Measurements from ENCODE around the gene GPR65. TPM values are rescaled to one million over a fixed set of nuclear protein-coding genes. Genes with fewer than 3 reads are reported as not detected.

GPR65 gene, protein sequence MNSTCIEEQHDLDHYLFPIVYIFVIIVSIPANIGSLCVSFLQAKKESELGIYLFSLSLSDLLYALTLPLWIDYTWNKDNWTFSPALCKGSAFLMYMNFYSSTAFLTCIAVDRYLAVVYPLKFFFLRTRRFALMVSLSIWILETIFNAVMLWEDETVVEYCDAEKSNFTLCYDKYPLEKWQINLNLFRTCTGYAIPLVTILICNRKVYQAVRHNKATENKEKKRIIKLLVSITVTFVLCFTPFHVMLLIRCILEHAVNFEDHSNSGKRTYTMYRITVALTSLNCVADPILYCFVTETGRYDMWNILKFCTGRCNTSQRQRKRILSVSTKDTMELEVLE
- total RNA-seq, result 1 to 10 TPM; 1.0 to 1.1 TPM
- long read RNA-seq, result 0 reads

DNA sequence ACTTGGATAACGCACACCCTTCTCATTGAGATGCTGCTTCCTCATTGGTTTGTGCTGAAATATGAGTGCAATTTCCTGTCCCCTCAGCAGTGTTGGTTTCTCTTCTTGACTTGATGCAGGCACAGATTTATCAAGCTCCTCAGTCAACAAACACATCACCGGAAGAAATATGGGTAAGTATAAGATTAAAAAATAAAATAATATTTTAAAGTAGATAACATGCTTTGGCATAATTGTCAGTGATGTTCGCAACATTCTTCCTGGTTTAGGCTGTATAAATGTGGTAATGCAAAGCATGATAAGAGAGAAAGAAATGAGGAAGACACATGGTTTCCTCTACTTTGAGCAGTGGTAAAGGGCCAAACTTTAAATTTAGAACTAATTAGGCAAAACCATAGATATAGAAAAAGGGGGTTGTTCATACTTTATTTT lies at the start of gene GPR65:
GPR65 (plus strand) TSS at position 86 of the 432 bp plus-strand sequence. CDS start 5,713 bp downstream, outside the sequence.
- intact Hi-C loops (cut with DNase I), result no loop called here
- ATAC-seq (peak; percentile 53 to 59), DNase-seq (no peak)

DNA sequence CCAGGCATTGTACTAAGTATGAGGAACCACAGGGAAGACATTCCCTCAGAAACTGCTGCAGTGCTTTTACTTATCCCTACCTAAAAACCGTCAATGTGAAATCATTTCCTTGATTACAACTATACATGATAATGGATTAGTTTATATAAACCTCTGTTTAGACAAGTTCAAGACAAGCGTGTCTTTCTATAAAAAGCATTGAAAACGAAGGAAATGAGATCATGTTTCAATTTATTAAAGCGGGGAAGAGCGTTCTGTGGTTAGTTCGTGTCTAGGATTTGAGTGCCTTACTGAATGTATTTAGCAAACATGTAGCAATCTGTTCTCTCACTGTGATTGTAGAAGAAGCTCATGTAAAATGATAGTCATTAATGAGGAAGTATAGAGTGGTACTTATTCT lies 49.4 kb upstream of the GPR65 start:
- intact Hi-C loops (cut with DNase I), result no loop called here
- ATAC-seq (no peak), DNase-seq (no peak)

DNA sequence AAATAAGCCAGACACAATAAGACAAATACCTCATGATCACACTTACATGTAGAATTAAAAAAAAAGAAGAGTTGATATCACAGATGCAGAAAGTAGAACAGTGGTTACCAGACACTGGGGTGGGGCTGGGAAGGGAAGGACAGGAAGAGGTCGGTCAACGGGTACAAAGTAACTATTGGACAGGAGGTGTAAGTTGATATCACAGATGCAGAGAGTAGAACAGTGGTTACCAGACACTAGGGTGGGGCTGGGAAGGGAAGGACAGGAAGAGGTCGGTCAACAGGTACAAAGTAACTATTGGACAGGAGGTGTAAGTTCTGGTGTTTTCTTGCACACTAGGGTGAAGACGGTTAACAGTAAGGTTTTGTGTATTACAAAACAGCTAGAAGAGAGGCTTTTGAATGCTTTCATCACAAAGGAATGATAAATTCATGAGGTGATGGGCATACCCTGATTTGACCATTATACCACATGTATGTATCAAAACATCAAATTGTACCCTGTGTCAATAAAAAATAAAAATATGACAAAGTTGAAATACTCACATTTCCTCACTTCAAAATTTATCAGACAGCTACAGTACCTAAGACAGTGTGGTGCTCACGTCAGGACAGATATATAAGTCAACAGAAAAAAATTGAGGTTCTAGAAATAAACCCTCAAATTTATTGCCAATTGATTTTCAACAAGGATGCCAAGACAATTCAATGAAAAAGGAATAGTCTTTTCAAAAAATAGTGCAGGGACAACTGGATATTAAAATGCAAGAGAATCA lies 44.7 kb upstream of the GPR65 start:
- DNase-seq (no peak), ATAC-seq (peak in 1 of 2 donors; percentile 19)
- intact Hi-C loops (cut with DNase I), result no loop called here

DNA sequence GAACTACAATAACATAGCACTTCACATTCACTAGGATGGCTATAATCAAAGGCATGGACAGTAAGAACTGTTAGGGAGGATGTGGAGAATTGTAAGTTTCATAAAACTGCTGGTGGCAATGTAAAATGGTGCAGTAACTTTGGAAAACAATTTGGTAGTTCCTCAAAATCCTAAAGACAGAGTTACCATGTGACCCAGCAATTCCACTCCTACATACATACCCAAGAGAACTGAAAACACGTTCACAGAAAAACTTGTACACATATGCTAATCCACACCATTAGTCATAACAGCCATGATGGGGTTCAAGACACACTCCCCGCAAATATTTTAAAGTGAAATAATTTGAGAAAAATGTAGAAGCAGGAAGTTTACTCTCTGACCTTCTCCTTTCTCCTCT lies 43.7 kb upstream of the GPR65 start:
- DNase-seq, result no peak
- intact Hi-C loops (cut with DNase I), result no loop called here
- no peak for ATAC-seq

DNA sequence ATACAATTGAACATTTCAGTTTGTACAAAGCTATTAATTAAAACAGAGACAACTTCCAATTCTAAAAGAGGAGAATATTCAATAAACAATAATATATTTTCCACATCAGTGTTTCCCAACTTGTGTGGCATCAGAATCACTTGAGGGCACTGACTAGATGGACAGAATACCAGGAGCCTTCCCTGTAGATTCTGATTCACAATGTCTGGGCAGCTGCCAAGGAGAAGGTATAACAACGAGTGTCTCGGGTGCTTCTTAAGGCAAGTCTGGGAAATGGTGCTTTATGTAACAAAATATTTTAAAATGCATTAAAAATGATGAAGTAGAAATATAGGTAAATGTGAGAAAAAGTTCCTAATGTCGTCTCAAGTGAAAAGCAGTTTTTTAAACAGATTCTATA lies 38.1 kb upstream of the GPR65 start:
- intact Hi-C loops (cut with DNase I), result no loop called here
- ATAC-seq (no peak), DNase-seq (no peak)

DNA sequence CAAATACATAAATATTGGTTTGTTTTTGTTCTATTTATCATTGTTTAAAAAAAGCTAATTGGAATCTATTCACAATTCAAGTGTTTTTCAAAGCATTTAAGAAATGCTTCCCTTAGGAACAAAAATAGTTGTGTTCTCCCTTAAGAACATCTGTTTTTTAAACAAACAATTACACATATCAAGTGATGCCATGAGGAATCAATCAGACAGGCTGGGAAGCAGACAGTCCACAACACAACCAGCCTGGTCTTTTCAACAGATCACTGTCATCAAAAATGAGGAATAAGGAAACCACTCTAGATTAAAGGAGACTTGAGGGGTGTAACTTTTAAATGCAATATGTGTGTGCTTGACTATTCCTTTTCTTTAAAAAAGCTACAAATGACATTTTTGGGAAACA lies 37.4 kb upstream of the GPR65 start:
- ATAC-seq (no peak), DNase-seq (no peak)
- intact Hi-C loops (cut with DNase I), result no loop called here

DNA sequence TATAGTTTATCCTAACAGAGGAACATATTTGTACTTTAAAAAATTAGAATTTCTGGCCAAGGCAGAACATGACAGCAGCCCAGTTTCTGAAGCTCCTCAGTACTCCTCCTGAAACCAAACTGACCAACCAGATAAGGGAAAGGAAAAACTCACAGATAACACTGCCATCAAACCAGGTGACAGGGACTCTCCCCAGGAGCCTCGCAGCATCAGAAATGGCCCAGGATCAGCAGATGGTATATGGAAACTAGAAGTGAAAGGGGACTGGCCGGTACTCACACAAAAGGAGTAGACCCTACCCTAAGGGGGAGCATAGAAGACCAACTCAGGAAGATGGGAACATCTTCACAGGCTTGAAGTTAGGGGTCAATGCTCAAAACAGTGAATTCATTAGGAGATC lies 33.9 kb upstream of the GPR65 start:
- intact Hi-C loops (cut with DNase I), result no loop called here

DNA sequence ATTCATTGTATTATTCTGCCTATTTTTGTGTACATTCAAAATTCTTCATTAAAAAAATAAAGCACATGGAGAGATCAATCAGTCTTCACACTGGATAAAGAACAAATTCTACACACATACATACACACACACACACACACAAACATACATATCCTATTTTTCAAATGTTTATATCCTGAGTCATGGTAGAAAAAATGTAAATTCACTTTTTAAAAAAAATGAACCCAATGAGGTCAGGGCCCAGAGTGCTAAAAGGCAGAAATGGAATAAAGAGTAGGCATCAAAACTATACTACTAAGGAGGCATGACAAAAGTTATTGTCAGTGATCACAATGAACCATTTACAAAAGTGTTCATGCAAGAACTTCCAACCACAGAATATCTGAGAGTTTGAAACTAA lies 29.3 kb upstream of the GPR65 start:
- ATAC-seq (no peak), DNase-seq (no peak)
- intact Hi-C loops (cut with DNase I), result no loop called here

More for the DNA sequence above, 33.9 kb upstream of the GPR65 start:
- DNase-seq, result no peak
- ATAC-seq, result no peak

DNA sequence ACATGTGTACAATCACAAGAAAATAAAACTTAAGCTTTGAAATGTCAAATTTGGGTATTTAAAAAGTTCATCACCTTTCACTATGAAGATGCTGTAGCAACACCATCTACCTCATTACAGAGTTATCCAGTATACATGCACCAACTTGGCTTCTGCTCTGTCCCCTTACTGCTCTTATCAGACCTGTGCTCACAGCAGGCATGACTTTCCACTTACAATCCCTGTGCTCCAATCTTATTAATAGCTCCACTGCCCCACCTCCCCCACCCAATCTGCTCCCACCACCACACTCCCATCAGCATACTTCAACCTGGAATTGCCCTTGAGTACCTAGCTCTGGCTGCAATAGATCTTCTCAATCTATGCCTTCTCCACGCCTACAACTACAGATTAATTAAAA lies 25.2 kb upstream of the GPR65 start:
- ATAC-seq (peak in 1 of 2 donors; percentile 58), DNase-seq (no peak)
- intact Hi-C loops (cut with DNase I), result no loop called here

DNA sequence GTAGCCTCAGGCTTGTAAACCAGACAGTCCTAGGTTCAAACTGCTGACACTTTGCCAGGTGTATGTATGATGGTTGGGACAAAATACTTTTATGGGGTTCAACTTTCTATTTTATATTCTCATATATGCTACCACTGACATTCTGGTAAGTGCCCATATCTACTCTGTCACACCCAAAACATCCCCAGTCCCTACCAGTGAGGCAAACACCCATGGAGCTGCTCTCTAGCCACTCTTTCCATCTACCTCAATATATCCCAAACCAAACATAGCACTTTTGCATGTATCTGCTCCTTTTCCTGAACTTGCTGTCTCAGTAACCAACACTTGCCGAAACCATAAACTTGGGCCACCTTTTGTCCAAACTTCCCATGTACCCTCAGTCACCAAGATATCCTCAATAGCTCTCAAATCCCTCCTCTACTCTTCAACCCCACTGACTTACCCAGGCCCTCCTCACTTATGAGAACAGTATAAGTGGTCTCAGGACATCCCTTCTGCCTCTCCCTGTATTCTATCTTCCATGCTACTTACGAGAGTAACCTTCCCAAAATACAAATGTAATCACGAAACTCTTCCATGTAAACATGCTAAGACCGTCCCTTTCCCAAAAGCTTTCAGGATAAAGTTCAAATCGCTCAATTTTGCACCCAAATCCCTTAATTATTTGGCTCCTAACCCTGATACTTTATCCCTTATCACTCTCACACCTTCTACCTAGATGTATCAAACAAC lies 15.5 kb upstream of the GPR65 start:
- intact Hi-C loops (cut with DNase I), result no loop called here
- no peak for DNase-seq
- no peak for ATAC-seq

DNA sequence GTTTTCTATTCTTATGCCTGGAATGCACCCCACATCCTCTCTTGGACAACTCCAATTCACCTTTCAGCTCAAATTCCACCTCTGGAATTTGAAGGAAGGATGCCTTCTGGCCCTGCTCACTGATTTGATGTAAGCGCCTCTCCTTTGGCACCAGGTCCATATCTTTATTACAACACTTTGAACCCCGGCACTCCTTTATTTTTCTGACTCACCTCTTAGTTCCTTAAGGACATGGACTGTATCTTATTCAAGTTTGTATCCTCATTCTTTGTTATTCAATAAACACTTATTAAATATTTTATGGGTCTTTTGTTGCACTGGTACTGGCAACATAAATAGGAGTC lies 15.0 kb upstream of the GPR65 start:
- DNase-seq (no peak), ATAC-seq (no peak)
- intact Hi-C loops (cut with DNase I), result no loop called here

DNA sequence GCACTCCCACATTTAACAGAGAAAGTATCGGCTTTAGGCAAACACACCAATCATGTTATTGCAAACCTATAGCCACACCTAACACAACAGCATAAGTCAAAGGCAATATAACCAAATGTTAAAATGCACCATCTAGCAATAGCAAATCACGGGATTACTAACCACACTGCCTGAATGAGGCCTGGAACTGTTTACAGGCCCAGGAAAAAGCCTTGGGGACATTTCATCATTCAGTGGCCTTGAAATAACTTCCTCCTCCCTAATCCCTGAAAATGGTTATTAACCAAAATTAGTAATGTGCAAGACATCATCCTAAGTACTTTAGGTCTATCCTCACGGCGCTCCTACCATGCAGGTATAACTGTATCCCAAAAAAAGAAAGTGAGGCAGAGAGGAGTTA lies 14.3 kb upstream of the GPR65 start:
- intact Hi-C loops (cut with DNase I), result no loop called here
- ATAC-seq (no peak), DNase-seq (no peak)

DNA sequence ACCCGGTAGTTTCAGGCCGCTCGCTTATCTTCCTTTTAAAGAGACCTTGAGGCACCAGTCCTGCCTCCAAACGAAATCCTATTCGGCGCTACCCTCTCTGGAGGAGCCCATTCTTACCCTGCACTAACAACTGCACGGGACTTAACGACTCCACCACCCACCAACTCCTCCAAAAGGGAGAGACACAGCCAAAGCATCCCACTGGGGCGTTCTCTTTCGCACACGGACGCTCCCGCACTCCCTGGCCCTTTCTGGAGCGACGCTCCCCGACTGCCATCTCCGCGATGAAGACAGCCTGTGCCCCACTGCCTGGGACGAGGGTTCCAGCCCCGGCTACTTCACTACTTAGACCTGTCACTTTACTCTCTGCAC lies 12.6 kb upstream of the GPR65 start:
- intact Hi-C loops (cut with DNase I), result no loop called here
- DNase-seq (peak; percentile 20), ATAC-seq (peak; percentile 39 to 54)

DNA sequence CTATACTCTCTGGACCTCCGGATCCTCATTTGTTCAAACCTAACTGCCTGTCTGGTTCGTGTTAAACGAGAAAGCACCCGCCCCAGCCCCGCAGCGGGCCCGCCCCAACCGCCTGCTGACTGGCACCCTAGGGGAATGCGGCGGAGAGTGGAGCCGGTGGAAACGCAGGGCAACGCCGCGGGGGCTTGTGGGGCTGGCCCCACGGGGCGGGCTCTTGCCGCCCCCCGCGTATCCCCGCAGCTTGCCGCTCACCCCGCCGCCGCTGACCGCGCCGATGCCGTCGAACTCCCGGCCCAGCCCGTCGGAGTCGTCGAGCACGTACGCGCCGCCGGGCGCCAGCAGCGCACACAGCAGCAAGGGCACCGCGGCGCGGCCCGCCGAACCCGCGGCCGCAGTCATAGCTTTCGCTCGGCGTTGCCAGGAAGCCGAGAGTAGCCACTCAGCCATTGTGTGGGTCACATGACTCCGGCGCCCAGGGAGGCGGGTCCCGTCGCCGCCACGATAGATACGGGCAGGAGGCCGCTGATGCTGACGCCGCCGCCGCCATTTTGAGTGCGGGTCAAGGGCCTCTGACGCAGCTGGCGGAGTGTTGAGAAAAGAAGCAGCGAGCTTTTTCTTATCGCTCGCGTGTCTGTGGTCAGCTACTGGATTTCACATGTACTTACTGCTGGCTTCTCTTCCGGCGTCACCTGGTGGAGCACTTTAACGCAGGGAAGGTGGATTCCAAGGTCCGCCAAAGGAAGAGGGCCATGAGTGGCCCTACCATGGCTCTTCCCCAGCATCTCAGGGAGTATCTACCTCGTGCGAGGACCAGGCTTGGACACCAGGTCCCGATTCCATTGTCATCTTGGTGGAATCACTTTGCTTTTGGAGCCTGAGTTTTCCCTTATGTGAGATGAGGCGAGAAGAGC lies 12.0 kb upstream of the GPR65 start, which contains the start of gene GALC:
GALC (minus strand) TSS at position 465 of the 911 bp plus-strand sequence; CDS start at position 447, 18 bp downstream.
- ATAC-seq, result peak; percentile 96 to 97
- DNase-seq, result peak; percentile 98
- intact Hi-C loops (cut with DNase I), result no loop called here

DNA sequence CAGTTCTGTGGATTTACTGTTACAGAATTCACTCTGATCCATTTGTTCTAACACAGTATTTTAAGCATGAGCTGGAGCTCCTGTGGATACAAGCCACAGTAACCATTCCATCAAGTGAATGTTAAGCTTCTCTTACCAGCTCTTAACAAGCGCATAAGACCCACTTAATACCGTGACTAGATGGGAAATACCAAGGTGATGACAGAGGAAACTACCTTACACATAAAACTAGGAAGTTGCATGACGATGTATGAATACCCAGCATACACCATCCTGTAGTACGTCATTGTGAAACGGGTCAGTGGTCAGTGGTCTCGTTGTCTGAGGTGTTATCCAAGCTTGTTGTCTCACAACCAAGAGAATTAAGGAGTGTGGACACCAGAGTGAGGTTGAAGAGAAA lies 10.0 kb upstream of the GPR65 start:
- ATAC-seq, result no peak
- intact Hi-C loops (cut with DNase I), result no loop called here
- DNase-seq, result no peak

DNA sequence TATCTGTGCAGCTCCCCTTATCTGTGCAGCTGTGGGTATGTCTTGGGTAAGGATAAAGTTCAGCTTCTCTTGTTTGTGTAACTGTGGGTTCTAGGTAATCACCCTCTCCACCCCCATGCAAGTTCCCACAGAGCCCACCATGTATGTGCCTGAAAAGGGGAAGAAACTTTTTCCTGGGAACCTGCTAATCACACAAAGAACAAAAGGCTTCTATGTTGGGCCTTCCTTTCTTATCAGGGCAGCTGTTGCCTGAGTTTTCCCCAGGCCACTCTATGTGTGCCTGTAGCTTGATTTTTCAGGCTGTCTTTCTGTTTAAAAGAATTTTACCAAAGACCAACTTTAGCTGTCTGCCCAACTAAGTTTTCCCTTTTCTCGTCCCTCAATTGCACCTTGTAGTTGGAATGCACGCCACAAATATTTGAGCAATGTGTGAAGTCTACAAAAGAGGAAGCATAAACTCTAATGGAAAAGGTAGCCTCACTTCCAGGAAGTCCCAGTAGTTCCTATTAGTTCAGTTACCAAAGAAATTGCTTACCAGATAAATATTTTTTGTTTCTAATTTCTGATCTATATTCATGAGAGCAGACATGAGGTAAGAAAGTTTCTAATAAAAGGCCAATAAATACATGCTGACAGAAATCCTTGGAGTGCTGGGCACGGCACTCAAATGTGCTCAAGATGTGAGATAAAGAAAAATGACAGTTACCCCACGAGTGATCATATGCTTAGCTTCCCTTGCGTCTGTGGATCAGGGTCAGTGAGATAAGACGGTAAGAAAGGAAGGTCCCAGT lies 9.2 kb upstream of the GPR65 start:
- DNase-seq (no peak), ATAC-seq (no peak)
- intact Hi-C loops (cut with DNase I), result no loop called here

DNA sequence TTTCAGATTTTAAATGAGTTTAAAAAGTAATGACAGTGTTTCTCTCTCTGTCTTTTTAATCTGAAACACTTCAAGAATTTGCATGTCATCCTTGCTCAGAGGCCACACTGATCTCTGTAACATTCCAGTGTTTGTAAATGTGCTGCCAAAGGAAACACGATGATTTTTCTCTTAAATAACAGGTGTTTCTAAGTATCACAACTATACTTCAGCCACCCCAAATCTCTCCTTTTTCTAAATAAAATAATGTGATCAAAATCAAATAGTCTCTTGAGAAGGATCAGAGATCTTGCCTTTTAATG lies 8.7 kb upstream of the GPR65 start:
- intact Hi-C loops (cut with DNase I), result no loop called here
- no peak for ATAC-seq
- DNase-seq, result no peak

DNA sequence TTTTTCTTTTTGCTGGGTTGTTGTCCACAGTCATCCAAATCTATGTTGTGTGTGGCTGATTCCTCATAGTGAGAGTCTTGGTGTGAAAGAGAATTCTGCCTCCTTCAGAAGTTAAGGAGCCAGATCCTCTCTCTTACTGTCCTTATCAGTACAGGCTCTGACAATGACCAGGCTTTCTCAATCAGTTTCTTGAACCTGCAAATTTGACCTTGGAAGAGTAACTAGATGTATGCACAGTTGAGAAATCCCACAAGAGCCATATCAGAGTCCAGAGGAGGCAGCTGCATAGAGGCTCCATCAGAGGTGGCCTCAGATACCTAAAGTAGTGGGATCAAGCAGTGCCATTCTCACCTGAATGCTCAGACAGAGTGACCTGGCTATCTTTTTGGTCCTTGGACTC lies 6.5 kb upstream of the GPR65 start:
- intact Hi-C loops (cut with DNase I), result no loop called here
- ATAC-seq, result no peak

More for the DNA sequence above, 6.5 kb upstream of the GPR65 start:
- DNase-seq, result no peak
